ENCODE results near the gene CACNA1S.

CACNA1S gene

GRCh38 chr1:201072149-201072548 lies 40.1 kb downstream of the CACNA1S start:
- intact Hi-C loops (cut with DNase I): no loop called here

GRCh38 chr1:201069636-201070035 lies 42.6 kb downstream of the CACNA1S start:
- DNase-seq: no peak
- intact Hi-C loops (cut with DNase I): no loop called here

More at GRCh38 chr1:201072149-201072548, 40.1 kb downstream of the CACNA1S start:
- DNase-seq: peak in 1 of 10 donors; percentile 11

- peak in 2 of 10 donors; percentile 21 to 55 for DNase-seq
- intact Hi-C loops (cut with DNase I): no loop called here
Observed at GRCh38 chr1:201068976-201069375, 43.2 kb downstream of the CACNA1S start.

- peak in 3 of 10 donors; percentile 22 to 55 (median 50) for DNase-seq
Observed at GRCh38 chr1:201066986-201067385, 45.2 kb downstream of the CACNA1S start.

GRCh38 chr1:201065686-201066085 lies 46.5 kb downstream of the CACNA1S start:
- peak in 2 of 10 donors; percentile 59 to 68 for DNase-seq
- intact Hi-C loops (cut with DNase I): no loop called here

More at GRCh38 chr1:201066986-201067385, 45.2 kb downstream of the CACNA1S start:
- intact Hi-C loops (cut with DNase I): no loop called here

- intact Hi-C loops (cut with DNase I): no loop called here
- peak in 3 of 10 donors; percentile 22 to 68 (median 55) for DNase-seq
Observed at GRCh38 chr1:201064806-201065205, 47.4 kb downstream of the CACNA1S start.

- peak in 1 of 10 donors; percentile 3 for DNase-seq
- intact Hi-C loops (cut with DNase I): no loop called here
Observed at GRCh38 chr1:201063145-201063544, 49.1 kb downstream of the CACNA1S start.

- intact Hi-C loops (cut with DNase I): no loop called here
- peak in 3 of 10 donors; percentile 47 to 78 (median 68) for DNase-seq
Observed at GRCh38 chr1:201062511-201063091, 49.6 kb downstream of the CACNA1S start.

GRCh38 chr1:201061886-201062285 lies 50.3 kb downstream of the CACNA1S start:
- DNase-seq: peak in 3 of 10 donors; percentile 37 to 79 (median 67)
- intact Hi-C loops (cut with DNase I): no loop called here

GRCh38 chr1:201061049-201061448 lies 51.2 kb downstream of the CACNA1S start:
- DNase-seq: peak in 1 of 10 donors; percentile 12
- intact Hi-C loops (cut with DNase I): no loop called here

GRCh38 chr1:201060586-201060985 lies 51.6 kb downstream of the CACNA1S start:
- intact Hi-C loops (cut with DNase I): no loop called here
- peak in 1 of 10 donors; percentile 44 for DNase-seq

GRCh38 chr1:201059871-201060555 lies 52.2 kb downstream of the CACNA1S start:
- intact Hi-C loops (cut with DNase I): no loop called here

GRCh38 chr1:201059401-201059800 lies 52.8 kb downstream of the CACNA1S start:
- DNase-seq: peak in 1 of 10 donors; percentile 13
- intact Hi-C loops (cut with DNase I): no loop called here

More at GRCh38 chr1:201059871-201060555, 52.2 kb downstream of the CACNA1S start:
- peak in 2 of 10 donors; percentile 29 to 75 for DNase-seq

GRCh38 chr1:201054091-201054543 lies 58.1 kb downstream of the CACNA1S start:
- peak in 1 of 10 donors; percentile 79 for DNase-seq
- intact Hi-C loops (cut with DNase I): no loop called here

- DNase-seq: no peak
Observed at GRCh38 chr1:201053155-201053860, 58.9 kb downstream of the CACNA1S start.

GRCh38 chr1:201051399-201051798 lies 60.8 kb downstream of the CACNA1S start:
- intact Hi-C loops (cut with DNase I): no loop called here
- no peak for DNase-seq

More at GRCh38 chr1:201053155-201053860, 58.9 kb downstream of the CACNA1S start:
- intact Hi-C loops (cut with DNase I): no loop called here

- peak in 1 of 10 donors; percentile 66 for DNase-seq
- intact Hi-C loops (cut with DNase I): no loop called here
Observed at GRCh38 chr1:201050515-201051277, 61.5 kb downstream of the CACNA1S start.

- DNase-seq: peak in 1 of 10 donors; percentile 82
- intact Hi-C loops (cut with DNase I): loop anchor here (10.0 kb wide), 1 partner anchor 65 kb away; the partner anchor contains the start of gene CACNA1S
Observed at GRCh38 chr1:201049248-201049831, 62.9 kb downstream of the CACNA1S start.

GRCh38 chr1:201048521-201048920 lies 63.7 kb downstream of the CACNA1S start:
- intact Hi-C loops (cut with DNase I): loop anchor here (10.0 kb wide), 1 partner anchor 66 kb away; the partner anchor contains the start of gene CACNA1S
- peak in 1 of 10 donors; percentile 74 for DNase-seq

Measured in posterior cingulate gyrus (tissue), 11 donors.